Liver (tissue), 9 donors: ENCODE measurements around the gene TMEM43. TPM values are rescaled to one million over a fixed set of nuclear protein-coding genes. Genes with fewer than 3 reads are reported as not detected.

ENCODE experiments used
- DNase-seq: peaks from one replicate; pipeline ENCODE4 v3.0.0-alpha.2; 2017; ENCODE audit warnings: low spot score
- H3K27ac ChIP-seq, 2 donors: one replicate each; pipeline ENCODE4 v1.7.0; 2013; ENCODE audit warnings: inconsistent platforms in 2 of 2, low read length in 2 of 2, control low read depth in 1 of 2, low read depth in 1 of 2, mild to moderate bottlenecking in 1 of 2
- H3K27me3 ChIP-seq, 4 donors: one replicate each; pipeline versions ENCODE4 v1.6.1 to v1.7.0; 2013; ENCODE audit warnings: low read length in 3 of 4, inconsistent platforms in 1 of 4, mild to moderate bottlenecking in 1 of 4, moderate library complexity in 1 of 4; ENCODE audit not compliant: control insufficient read depth in 4 of 4, insufficient read depth in 4 of 4
- H3K36me3 ChIP-seq, 4 donors: one replicate each; pipeline versions ENCODE4 v1.6.1 to v1.7.0; 2013; ENCODE audit warnings: low read length in 3 of 4, mild to moderate bottlenecking in 3 of 4, low read depth in 1 of 4, moderate library complexity in 1 of 4; ENCODE audit not compliant: control insufficient read depth in 4 of 4, insufficient read depth in 3 of 4
- H3K4me1 ChIP-seq, 4 donors: one replicate each; pipeline versions ENCODE4 v1.6.1 to v1.7.0; 2013; ENCODE audit warnings: low read length in 3 of 4, mild to moderate bottlenecking in 3 of 4, moderate library complexity in 1 of 4; ENCODE audit not compliant: control insufficient read depth in 4 of 4, insufficient read depth in 4 of 4
- H3K4me3 ChIP-seq, 3 donors: one replicate each; pipeline versions ENCODE4 v1.6.1 to v1.7.0; 2013; ENCODE audit warnings: low read length in 3 of 3, control low read depth in 1 of 3, low read depth in 1 of 3, mild to moderate bottlenecking in 1 of 3
- H3K9ac ChIP-seq, 2 donors: one replicate each; pipeline ENCODE4 v1.7.0; 2013; ENCODE audit warnings: low read length in 2 of 2, mild to moderate bottlenecking in 2 of 2, moderate library complexity in 2 of 2, control low read depth in 1 of 2, low read depth in 1 of 2
- H3K9me3 ChIP-seq, 4 donors: one replicate each; pipeline versions ENCODE4 v1.6.1 to v1.7.0; 2013; ENCODE audit warnings: low read length in 3 of 4; ENCODE audit not compliant: control insufficient read depth in 4 of 4
- ATF3 ChIP-seq: IDR thresholded peaks from 2 replicates; pipeline ENCODE4 v1.6.1; 2016; ENCODE audit warnings: antibody characterized with exemption
- FOXA1 ChIP-seq: IDR thresholded peaks from 2 replicates; pipeline ENCODE4 v1.6.1; 2016; ENCODE audit warnings: antibody characterized with exemption
- FOXA2 ChIP-seq: IDR thresholded peaks from 2 replicates; pipeline ENCODE4 v1.6.1; 2016; ENCODE audit warnings: antibody characterized with exemption
- HNF4A ChIP-seq, 2 donors: conservative IDR thresholded peaks; 2 replicates each; pipeline ENCODE4 v1.6.1; 2016; ENCODE audit warnings: antibody characterized with exemption in 2 of 2, mild to moderate bottlenecking in 2 of 2
- HNF4G ChIP-seq: IDR thresholded peaks from 2 replicates; pipeline ENCODE4 v1.6.1; 2016; ENCODE audit warnings: antibody characterized with exemption
- RAD21 ChIP-seq, 2 donors: IDR thresholded peaks; 2 replicates each; pipeline ENCODE4 v1.6.1; 2016; ENCODE audit warnings: antibody characterized with exemption in 2 of 2, mild to moderate bottlenecking in 2 of 2
- REST ChIP-seq: IDR thresholded peaks from 2 replicates; pipeline ENCODE4 v1.6.1; 2016; ENCODE audit warnings: antibody characterized with exemption, mild to moderate bottlenecking
- SP1 ChIP-seq: IDR thresholded peaks from 2 replicates; pipeline ENCODE4 v1.6.1; 2018; ENCODE audit warnings: antibody characterized with exemption, mild to moderate bottlenecking
- TAF1 ChIP-seq: conservative IDR thresholded peaks from 2 replicates; pipeline ENCODE4 v1.6.1; 2016; ENCODE audit warnings: antibody characterized with exemption, mild to moderate bottlenecking
- YY1 ChIP-seq: IDR thresholded peaks from 2 replicates; pipeline ENCODE4 v1.6.1; 2016; ENCODE audit warnings: antibody characterized with exemption, mild to moderate bottlenecking
- WGBS: extraction: QIAGEN DNeasy Blood & Tissue Kit; methylation state at CpG from one replicate; pipeline ENCODE4 v1.1.7; 2013; 5-methylcytosine and 5-hydroxymethylcytosine counted together
- polyA plus RNA-seq, 2 donors: library from polyadenylated mRNA; stranded (reverse) in 1 of 2; unstranded in 1 of 2; fragments of 200-250 nt in 1 of 2; fragments of >200 nt in 1 of 2; fragmentation: Nextera tagmentation in 1 of 2; extraction: Ambion mirVana in 1 of 2; gene quantifications; one replicate each; pipeline versions ENCODE4 v1.2.1 to v1.2.3, GENCODE V29; 2013 to 2015
- total RNA-seq, 2 donors: library from RNA; depleted of rRNA; stranded (reverse); fragments of >200 nt; gene quantifications; one replicate each; pipeline ENCODE4 v1.2.3, GENCODE V29; 2014
- TF ChIP-seq, protein P1 (sequence below): IDR thresholded peaks from 2 replicates; pipeline ENCODE4 v1.6.1; 2016; ENCODE audit warnings: antibody characterized with exemption
- TF ChIP-seq, protein P2 (sequence below): fragments of 150-350 bp; IDR thresholded peaks from 2 replicates; pipeline ENCODE4 v1.5.1; 2017; ENCODE audit warnings: improper control_type of control experiment, low read depth, low read length; ENCODE audit not compliant: missing input control
- donor health status: healthy.
- donor health status: healthy.
- donor health status: healthy.
- donor health status: healthy.
- donor health status: healthy.

The TMEM43 gene
- total and polyA plus RNA-seq, 4 donors = 7.4 to 15.1 (median 13.5) TPM

DNA sequence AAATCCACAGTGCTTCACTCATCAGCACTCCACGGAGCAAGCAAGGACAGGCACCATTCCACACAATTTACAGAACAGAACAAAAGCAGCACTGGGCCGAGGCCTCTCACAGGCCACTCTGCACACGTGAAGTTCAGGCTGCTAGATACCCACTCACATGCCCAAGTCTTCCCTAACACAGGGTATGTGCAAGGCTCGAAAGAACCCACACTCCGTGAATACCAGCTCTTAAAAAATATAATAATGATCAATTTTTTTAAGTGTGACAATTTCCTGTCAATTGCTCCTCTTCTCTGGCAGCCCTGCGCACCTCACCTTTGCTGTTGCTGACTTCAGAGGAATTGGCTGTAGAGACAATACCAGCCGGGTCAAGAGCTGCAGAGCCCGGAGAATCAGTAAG, 34.6 kb downstream of the TMEM43 start:
- Histone ChIP-seq H3K9me3 (peaks cover 0 to 7% (median 2%) of the 10 kb centered on the region in 4 donors), H3K27ac (no peak overlapping the region), H3K9ac (no peak overlapping the region), H3K4me3 (no peak overlapping the region), H3K4me1 (no peaks in the 10 kb centered on the region), H3K36me3 (peaks cover 13 to 85% (median 73%) of the 10 kb centered on the region in 4 donors), H3K27me3 (no peaks in the 10 kb centered on the region)
- DNase-seq = no peak
- WGBS = 98% methylated on average over 8 of the region's 8 CpGs
- no peak for TF ChIP-seq REST
- no peak for TF ChIP-seq SP1
- TF ChIP-seq TAF1 = no peak
- TF ChIP-seq HNF4A (conservative IDR thresholded peaks at IDR 0.05) = no peak
- TF ChIP-seq RAD21 (IDR thresholded peaks at IDR 0.05) = no peak
- no peak for TF ChIP-seq FOXA2
- TF ChIP-seq, protein P1, sequence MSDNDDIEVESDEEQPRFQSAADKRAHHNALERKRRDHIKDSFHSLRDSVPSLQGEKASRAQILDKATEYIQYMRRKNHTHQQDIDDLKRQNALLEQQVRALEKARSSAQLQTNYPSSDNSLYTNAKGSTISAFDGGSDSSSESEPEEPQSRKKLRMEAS = no peak
- TF ChIP-seq ATF3 = no peak
- no peak for TF ChIP-seq FOXA1
- no peak for TF ChIP-seq HNF4G
- TF ChIP-seq, protein P2, sequence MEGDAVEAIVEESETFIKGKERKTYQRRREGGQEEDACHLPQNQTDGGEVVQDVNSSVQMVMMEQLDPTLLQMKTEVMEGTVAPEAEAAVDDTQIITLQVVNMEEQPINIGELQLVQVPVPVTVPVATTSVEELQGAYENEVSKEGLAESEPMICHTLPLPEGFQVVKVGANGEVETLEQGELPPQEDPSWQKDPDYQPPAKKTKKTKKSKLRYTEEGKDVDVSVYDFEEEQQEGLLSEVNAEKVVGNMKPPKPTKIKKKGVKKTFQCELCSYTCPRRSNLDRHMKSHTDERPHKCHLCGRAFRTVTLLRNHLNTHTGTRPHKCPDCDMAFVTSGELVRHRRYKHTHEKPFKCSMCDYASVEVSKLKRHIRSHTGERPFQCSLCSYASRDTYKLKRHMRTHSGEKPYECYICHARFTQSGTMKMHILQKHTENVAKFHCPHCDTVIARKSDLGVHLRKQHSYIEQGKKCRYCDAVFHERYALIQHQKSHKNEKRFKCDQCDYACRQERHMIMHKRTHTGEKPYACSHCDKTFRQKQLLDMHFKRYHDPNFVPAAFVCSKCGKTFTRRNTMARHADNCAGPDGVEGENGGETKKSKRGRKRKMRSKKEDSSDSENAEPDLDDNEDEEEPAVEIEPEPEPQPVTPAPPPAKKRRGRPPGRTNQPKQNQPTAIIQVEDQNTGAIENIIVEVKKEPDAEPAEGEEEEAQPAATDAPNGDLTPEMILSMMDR = no peak
- no peak for TF ChIP-seq YY1

GRCh38 chr3:14161282-14161681, 36.4 kb downstream of the TMEM43 start:
- peaks cover 19 to 96% (median 85%) of the 10 kb centered on the region in 4 donors for H3K36me3 ChIP-seq
- H3K4me1 ChIP-seq = no peaks in the 10 kb centered on the region
- H3K9ac ChIP-seq = no peak overlapping the region
- H3K27ac ChIP-seq = no peak overlapping the region
- peaks cover 0 to 7% (median 2%) of the 10 kb centered on the region in 4 donors for H3K9me3 ChIP-seq
- no peak for DNase-seq
- no peaks in the 10 kb centered on the region for H3K27me3 ChIP-seq
- WGBS = 91% methylated on average over 2 of the region's 2 CpGs
- H3K4me3 ChIP-seq = no peak overlapping the region
- TF ChIP-seq, protein P2 = no peak
- TF ChIP-seq HNF4A (conservative IDR thresholded peaks at IDR 0.05) (no peak), ATF3 (no peak), SP1 (no peak)
